T-helper 2 cell treated with Interferon-gamma antibody and Interleukin-4, amounts not matched to agents 100 ng/mL and 5 ng/mL, for 36 hours (primary cell): Measurements from ENCODE around the gene DNAJC5G. TPM values are rescaled to one million over a fixed set of nuclear protein-coding genes. Genes with fewer than 3 reads are reported as not detected.
"Not testable (repeated sequence)": the region's sequence is repeated elsewhere in the genome, so short reads cannot be mapped to it uniquely, and the experiment has no call there.

Experiments
- intact Hi-C: fragments of 100-400 bp; cut with micrococcal nuclease; formaldehyde crosslinking; loops from one replicate; pipeline ENCODE4 v1.15.1; 2023
- total RNA-seq: library from RNA; stranded (reverse); gene quantifications from 2 replicates; pipeline ENCODE4 v1.2.3, GENCODE V29; 2022

Gene DNAJC5G
- total RNA-seq, 1 donor from 2014 or later = not detected

- intact Hi-C loops = loop anchor here (10.0 kb wide), 1 partner anchor 462 kb away; the partner anchor contains the start of gene DPYSL5
These were observed 32.0 kb downstream of the DNAJC5G start for GRCh38 chr2:27307287-27307544.

DNA sequence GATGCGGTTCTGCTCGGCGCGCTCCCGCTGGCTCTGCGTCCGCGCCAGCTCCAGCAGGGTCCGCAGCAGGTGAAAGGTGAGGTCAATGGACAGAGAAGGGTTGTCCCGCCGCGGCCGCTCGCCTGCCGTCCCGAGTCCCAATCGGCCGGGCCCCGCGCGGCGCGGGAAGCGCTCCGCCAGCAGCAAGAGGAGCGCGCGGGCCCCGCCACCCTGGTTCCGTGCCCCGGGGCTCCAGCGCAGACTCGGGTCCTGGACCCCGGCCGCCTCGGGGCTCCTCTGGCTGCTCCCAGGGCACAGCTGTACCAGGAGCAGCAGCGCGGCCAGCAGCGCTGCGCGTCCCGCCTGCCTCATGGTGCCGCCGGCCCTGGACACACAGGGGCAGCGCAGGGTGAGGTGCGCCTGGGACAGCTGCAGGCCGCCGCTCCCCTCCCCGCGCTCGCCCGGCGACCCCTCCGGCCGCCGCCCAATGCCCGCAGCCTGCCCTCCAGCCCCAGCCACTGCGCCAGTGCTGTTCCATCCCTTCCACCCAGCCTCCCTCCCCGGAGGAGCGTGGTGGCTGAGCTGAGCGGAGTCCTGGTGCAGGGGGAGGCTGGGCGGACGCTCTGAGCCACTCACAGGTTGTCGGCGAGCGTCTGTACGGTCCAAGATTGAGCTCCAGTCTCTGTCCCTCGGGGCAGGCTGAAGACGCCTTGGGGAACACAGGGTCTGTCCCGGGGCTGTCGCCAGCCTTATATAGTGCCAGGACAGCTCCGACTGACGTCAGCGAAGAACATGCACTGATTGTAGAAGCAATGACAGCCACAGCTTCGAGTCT, 32.5 kb downstream of the DNAJC5G start:
- intact Hi-C loops = loop anchor here (10.0 kb wide), 1 partner anchor 463 kb away; the partner anchor contains the start of gene DPYSL5

- intact Hi-C loops = loop anchor here (10.0 kb wide), 1 partner anchor 464 kb away; the partner anchor contains the start of gene DPYSL5
These were observed 33.2 kb downstream of the DNAJC5G start, which contains the start of gene UCN for GRCh38 chr2:27308359-27308881. Gene UCN, minus strand, starts transcription at chr2:27308445. Its CDS starts 550 bp downstream, at chr2:27307895.

GRCh38 chr2:27309651-27310050, 34.4 kb downstream of the DNAJC5G start:
- intact Hi-C loops = loop anchor here (10.0 kb wide), 1 partner anchor 465 kb away; the partner anchor contains the start of gene DPYSL5

DNA sequence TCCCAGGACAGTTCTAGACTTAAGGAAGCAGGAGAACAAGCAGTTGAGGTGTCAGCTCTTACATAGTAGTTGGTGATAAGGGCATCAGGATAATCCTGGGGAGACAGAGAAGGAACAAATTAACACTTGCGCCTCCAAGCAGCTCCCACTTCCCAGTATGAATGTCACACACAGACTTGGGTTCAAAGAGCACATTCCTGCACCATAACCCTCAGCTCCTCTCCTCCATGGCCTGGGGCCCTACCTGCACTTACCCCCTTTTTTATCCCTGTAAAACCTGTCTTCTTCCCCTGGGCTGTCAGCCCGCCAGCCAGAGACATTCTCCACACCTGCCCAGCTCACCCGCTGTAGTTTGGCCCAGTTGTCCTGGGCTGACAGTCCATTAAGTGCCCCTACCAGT, 36.9 kb downstream of the DNAJC5G start:
- intact Hi-C loops = no loop called here

DNA sequence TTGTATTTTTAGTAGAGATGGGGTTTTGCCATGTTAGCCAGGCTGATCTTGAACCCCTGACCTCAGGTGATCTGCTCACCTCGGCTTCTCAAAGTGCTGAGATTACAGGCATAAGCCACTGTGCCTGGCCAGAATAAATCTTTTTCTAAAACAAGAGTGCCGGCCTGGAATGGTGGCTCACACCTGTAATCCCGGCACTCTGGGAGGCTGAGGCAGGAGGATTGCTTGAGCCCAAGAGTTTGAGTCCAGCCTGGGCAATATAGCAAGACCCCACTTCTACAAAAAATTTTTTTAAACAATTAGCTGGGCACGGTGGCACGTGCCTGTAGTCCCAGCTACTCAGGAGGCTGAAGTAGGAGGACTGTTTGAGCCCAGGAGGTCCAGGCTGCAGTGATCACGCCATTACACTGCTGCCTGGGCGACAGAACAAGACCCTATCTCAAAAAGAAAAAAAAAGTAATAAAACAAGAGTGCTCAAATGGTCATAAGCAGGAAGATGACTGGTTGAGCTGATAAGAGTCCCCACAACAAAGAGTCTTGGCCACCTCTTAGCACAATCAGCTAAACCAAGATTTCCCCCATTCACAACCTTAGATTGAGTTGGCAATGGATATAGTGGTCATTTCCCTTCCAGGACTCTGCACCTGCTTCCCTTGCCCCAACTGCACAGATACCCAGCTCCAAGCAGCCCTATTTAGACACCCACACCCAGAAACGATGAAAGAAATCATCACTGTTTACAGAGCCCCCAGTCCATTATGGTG, 38.8 kb downstream of the DNAJC5G start:
- intact Hi-C loops = no loop called here

- intact Hi-C loops = no loop called here
These were observed 39.5 kb downstream of the DNAJC5G start for GRCh38 chr2:27314709-27315108.

- intact Hi-C loops = no loop called here
These were observed 39.9 kb downstream of the DNAJC5G start for GRCh38 chr2:27315122-27315521.

GRCh38 chr2:27316655-27317412, 41.6 kb downstream of the DNAJC5G start:
- intact Hi-C loops = no loop called here

DNA sequence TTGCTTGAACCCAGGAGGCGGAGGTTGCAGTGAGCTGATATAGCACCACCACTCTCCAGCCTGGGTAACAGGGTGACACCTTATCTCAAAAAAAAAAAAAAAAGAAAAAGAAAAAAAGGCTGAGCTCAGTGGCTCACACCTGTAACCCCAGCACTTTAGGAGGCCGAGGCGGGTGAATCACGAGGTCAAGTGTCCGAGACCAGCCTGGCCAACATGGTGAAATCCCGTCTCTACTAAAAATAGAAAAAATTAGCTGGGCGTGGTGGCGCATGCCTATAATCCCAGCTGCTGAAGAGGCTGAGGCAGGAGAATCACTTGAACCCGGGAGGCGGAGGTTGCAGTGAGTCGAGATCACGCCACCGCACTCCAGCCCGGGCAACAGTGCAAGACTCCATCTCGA, 44.6 kb downstream of the DNAJC5G start:
- intact Hi-C loops = not testable (repeated sequence)

DNA sequence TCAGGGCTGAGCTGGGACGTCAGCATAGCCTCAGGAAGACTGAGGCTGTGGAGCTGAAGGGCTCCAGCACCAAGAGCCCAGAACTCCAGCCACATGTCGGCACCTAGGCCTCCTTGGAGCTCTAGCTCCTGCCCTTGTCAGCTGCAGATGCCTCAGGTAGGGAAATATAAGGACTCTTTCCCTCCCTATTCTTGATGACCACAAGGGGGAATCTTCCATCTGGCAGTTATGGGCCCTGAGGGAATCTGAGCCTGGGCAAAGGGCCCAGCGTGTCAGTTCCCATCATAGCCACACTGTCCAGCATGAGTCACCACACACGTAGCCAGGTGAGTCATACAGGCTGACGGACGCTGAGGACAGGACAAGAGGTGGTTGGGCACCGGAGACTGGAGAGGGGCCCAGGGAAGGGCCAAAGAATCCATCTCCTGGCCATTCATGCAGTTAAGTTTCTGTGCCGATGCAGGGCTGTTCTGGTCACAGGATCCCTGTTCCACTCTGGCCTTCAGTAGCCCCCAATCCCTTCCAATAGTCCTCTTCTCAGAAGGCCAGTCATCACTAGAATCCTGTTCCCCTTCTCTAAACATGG, 45.8 kb downstream of the DNAJC5G start:
- intact Hi-C loops = no loop called here

GRCh38 chr2:27322301-27322765, 47.1 kb downstream of the DNAJC5G start:
- intact Hi-C loops = no loop called here

DNA sequence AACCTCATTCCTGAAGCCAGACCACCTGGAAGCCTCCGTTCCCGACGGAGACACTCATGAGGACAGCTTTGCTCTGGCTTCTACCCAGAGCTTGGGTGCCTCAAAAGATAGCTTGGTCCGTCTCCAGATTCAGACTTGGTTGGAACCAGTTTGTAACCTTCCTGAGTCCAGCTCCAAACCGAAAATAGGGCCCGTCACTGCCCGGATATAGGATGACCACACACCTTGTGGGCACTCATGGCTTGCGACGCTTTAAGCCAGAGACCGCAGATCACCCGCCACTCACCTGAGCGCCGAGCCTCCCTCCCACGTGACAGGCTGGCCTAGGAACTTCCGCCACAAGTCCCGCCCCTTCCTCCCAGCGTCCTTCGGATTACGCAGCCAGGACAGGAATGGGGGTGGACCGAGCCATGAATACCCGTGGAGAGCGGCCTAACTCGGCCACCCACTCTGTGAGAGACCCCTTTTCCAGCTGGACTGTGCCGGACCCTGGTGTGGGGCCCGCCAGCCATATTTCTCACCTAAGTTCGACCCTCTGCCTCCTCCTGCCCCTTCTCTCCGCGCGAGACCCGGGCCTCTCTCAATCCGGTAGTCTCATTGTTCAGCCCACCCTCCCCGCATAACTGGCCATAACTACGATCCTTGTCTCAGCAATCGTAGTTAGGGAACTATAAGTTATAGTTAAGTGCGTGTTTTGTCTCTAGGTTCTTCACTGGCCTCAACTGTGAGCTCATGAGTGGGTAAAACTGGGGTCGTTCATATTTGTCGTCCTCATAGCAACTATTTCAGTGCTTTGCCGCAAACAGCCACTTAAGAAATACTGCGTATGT, 47.7 kb downstream of the DNAJC5G start, which contains the start of gene MPV17:
MPV17 (minus strand) TSS at position 332 of the 830 bp plus-strand sequence. CDS start 580 bp downstream, outside the sequence.
- intact Hi-C loops = loop anchor here (1.0 kb wide), 2 partner anchors 33 to 47 kb away; partner anchors contain the start of genes EIF2B4, GTF3C2 and SNX17

GRCh38 chr2:27323596-27324285, 48.5 kb downstream of the DNAJC5G start:
- intact Hi-C loops = loop anchor here (1.0 kb wide), 2 partner anchors 33 to 47 kb away; partner anchors contain the start of genes EIF2B4, GTF3C2 and SNX17

- intact Hi-C loops = no loop called here
These were observed 49.5 kb downstream of the DNAJC5G start for GRCh38 chr2:27324720-27325119.
